Type B pancreatic cell (in vitro differentiated cells): ENCODE results near the gene SHISA6. TPM values are rescaled to one million over a fixed set of nuclear protein-coding genes. Genes with fewer than 3 reads are reported as not detected.

ENCODE experiments used
- DNase-seq: peaks from one replicate; pipeline ENCODE4 v3.0.0; 2021; ENCODE audit warnings: mixed read lengths; ENCODE audit not compliant: unreplicated experiment; ENCODE audit errors: extremely low spot score
- H3K27ac Mint-ChIP-seq: 2 replicates; pipeline ENCODE4 v1.8.0; 2021; ENCODE audit warnings: mild to moderate bottlenecking, mixed read lengths
- H3K27me3 Mint-ChIP-seq: 2 replicates; pipeline ENCODE4 v1.8.0; 2021; ENCODE audit warnings: mixed read lengths
- H3K36me3 Mint-ChIP-seq: 2 replicates; pipeline ENCODE4 v1.8.0; 2021; ENCODE audit warnings: mixed read lengths
- H3K4me1 Mint-ChIP-seq: one replicate; pipeline ENCODE4 v1.8.0; 2021; ENCODE audit warnings: mixed read lengths; ENCODE audit not compliant: unreplicated experiment
- H3K4me3 Mint-ChIP-seq: 2 replicates; pipeline ENCODE4 v1.8.0; 2021; ENCODE audit warnings: mild to moderate bottlenecking, mixed read lengths
- H3K9me3 Mint-ChIP-seq: 2 replicates; pipeline ENCODE4 v1.8.0; 2021; ENCODE audit warnings: mixed read lengths
- CTCF ChIP-seq: fragments of 200-600 bp; sonication (generic); conservative IDR thresholded peaks from 2 replicates; pipeline ENCODE4 v1.5.0; 2021; ENCODE audit warnings: antibody characterized with exemption, mild to moderate bottlenecking
- total RNA-seq: library from RNA; stranded (reverse); gene quantifications from 2 replicates; pipeline ENCODE4 v1.2.1, GENCODE V29; 2021; ENCODE audit warnings: low replicate concordance

SHISA6 gene
- total RNA-seq, 1 donor from 2014 or later, result 5.0 TPM

GRCh38 chr17:11499881-11500280 lies 258.9 kb downstream of the SHISA6 start:
- H3K36me3 Mint-ChIP-seq, result no peaks in the 10 kb centered on the region
- no peak overlapping the region for H3K4me3 Mint-ChIP-seq
- H3K27ac Mint-ChIP-seq, result no peak overlapping the region
- no peak for TF ChIP-seq CTCF
- H3K9me3 Mint-ChIP-seq, result no peaks in the 10 kb centered on the region
- H3K4me1 Mint-ChIP-seq, result no peaks in the 10 kb centered on the region
- H3K27me3 Mint-ChIP-seq, result peaks cover 37% of the 10 kb centered on the region
- no peak for DNase-seq

DNA sequence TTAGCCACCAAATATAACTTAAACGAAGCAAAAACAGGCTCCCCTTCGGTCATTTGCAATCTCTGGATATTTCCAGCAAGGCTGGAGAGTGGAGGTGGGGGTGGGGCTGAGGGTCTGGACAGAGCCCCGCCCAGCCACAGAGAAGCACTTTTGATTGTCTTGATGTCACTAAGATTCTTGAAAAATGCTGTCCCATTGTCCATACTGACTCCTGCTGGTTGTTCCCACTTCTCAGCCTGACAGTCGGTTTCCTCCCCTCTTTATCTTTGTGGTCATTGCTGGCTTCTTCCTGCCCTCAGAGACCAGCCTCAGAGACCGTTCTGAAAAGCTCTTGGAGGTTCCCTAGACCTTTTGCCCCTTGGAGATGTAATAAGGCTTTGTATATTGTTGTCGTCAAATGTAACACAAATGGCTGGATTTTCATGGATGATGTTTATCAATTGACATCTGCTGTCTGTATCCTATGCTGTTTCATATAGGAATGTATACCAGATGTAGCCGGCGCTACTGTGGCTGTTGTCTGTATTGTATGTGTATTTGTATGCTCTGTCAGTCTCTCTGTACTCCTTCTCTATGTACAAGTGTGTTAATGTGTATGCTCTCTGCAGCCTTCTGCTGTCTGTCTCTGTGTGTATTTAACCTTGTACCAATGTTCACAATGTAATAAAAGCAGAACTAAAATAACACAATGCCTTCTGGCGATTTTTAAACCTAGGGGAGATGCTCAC lies 262.5 kb downstream of the SHISA6 start:
- no peak for DNase-seq
- H3K4me3 Mint-ChIP-seq, result no peak overlapping the region
- no peak overlapping the region for H3K27ac Mint-ChIP-seq
- TF ChIP-seq CTCF, result no peak
- no peaks in the 10 kb centered on the region for H3K4me1 Mint-ChIP-seq
- H3K9me3 Mint-ChIP-seq, result peaks cover 5% of the 10 kb centered on the region
- no peaks in the 10 kb centered on the region for H3K36me3 Mint-ChIP-seq
- peaks cover 18% of the 10 kb centered on the region for H3K27me3 Mint-ChIP-seq

DNA sequence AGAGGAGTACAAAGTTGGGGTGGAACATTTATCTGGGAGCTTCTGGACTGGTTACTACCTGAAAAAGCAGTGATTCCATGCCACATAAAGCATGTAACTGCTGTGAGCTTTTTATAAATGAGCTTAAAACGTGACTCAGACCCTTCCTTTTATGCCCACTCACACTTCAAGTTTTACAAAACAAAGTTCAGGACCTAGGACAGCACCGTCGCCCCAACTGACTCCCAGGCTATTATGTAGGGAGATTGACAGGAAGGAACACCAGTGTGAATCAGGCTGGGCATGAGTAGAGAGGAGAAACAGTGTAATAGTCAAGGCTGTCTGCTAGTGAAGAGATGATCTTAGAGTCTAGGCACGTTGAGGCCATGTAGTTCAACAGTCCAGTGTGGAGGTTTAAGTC lies 265.6 kb downstream of the SHISA6 start:
- Mint-ChIP-seq H3K4me3 (no peak overlapping the region), H3K27ac (no peak overlapping the region), H3K27me3 (peaks cover 21% of the 10 kb centered on the region), H3K9me3 (peaks cover 5% of the 10 kb centered on the region), H3K4me1 (no peaks in the 10 kb centered on the region), H3K36me3 (no peaks in the 10 kb centered on the region)
- no peak for DNase-seq
- no peak for TF ChIP-seq CTCF

- no peak for DNase-seq
- TF ChIP-seq CTCF, result no peak
- Mint-ChIP-seq H3K27me3 (peaks cover 18% of the 10 kb centered on the region), H3K9me3 (peaks cover 2% of the 10 kb centered on the region), H3K4me1 (no peaks in the 10 kb centered on the region), H3K4me3 (no peak overlapping the region), H3K36me3 (no peaks in the 10 kb centered on the region), H3K27ac (no peak overlapping the region)
Observed at GRCh38 chr17:11511696-11512095, 270.7 kb downstream of the SHISA6 start.

- Mint-ChIP-seq H3K27ac (no peak overlapping the region), H3K4me1 (no peaks in the 10 kb centered on the region), H3K4me3 (no peak overlapping the region)
Observed at GRCh38 chr17:11514565-11514964, 273.6 kb downstream of the SHISA6 start.

More at GRCh38 chr17:11514565-11514964, 273.6 kb downstream of the SHISA6 start:
- Mint-ChIP-seq H3K9me3 (no peaks in the 10 kb centered on the region), H3K36me3 (no peaks in the 10 kb centered on the region), H3K27me3 (peaks cover 17% of the 10 kb centered on the region)
- no peak for DNase-seq
- no peak for TF ChIP-seq CTCF
